ENCODE data around the gene OBP2B.
"Not testable (repeated sequence)": the region's sequence is repeated elsewhere in the genome, so short reads cannot be mapped to it uniquely, and the experiment has no call there.

OBP2B gene

GRCh38 chr9:133221177-133221809 lies 12.2 kb upstream of the OBP2B start:
- DNase-seq (ENCODE audit: insufficient read length, low spot score) (no peak), FAIRE-seq (no peak)
- no peak for TF ChIP-seq POLR2A (IDR thresholded peaks at IDR 0.05; ENCODE audit: low read depth, low read length)

DNA sequence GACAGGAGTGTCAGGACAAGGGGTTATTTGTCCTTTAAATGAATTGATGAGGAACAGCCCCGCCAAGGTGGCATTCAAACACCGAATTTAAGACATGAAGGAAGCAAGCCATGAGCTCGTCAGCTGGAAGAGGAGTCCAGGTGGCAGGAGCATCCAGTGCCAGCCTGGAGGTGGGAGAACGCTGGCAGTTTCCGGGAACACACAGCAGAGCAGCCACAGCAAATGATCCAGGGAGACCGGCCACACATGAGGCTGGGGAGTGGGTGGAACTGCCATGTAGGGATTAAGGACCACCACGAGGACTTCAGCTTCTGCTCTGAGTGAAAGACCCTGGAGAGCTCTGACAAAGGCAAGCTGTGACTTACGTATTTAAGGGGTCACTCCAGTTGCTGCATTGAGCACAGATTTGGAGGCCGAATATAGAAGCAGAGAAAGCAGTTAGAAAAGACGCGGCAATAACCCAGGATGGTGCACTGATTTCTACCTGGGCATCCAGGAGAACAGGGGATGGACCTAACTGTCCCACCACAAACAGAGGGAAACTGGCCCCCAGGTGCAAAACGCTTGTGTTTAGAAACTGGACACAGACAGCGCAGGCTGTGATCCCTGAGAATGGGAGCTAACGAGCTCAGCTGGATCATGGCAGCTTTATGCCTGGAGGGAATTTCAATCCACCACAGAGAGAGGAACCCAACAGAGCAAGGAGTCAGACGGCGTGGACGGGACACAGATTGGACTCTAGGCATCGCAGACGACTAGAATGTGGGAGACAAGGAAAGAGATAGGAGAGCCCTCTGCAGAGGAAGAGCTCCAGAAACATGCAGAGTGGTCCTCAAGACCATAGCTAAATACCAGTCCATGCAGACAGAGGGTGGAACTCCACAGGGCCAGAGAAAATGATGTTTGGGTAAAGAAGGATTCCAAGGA lies 9.3 kb upstream of the OBP2B start:
- not testable (repeated sequence) for DNase-seq (ENCODE audit: insufficient read length, low spot score); FAIRE-seq

DNA sequence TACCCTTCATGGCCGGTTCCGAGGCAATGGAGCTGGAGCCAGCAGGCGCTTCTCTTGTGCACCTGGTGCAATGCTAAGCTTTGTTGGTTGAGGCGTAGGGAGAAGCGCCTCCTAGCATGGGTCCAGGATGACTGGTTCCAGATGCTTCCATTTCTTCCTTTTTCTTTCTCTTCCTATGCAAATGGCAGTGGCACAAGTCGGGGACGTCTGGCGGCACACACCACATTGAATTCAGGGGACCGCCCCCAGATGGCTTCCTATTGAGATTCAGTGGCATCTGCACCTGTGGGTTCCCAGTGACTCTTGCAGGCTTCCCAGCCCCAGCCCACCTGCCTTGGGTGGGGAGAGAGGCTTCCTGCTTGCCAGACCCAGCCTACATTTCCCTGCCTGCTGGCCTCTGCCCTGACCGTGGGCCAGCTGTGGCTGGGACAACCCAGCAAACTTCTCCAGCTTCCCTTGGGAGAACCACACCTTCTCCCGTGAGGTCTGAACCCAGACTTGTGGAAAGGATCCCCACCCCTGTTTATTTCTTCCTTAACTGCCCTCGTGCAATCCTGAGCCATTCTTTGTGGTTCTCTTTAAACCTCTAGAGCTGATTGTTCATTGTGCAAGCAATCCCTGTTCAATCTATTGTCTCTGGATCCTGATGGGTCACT lies 8.4 kb upstream of the OBP2B start:
- DNase-seq (ENCODE audit: insufficient read length, low spot score); FAIRE-seq: not testable (repeated sequence)

DNA sequence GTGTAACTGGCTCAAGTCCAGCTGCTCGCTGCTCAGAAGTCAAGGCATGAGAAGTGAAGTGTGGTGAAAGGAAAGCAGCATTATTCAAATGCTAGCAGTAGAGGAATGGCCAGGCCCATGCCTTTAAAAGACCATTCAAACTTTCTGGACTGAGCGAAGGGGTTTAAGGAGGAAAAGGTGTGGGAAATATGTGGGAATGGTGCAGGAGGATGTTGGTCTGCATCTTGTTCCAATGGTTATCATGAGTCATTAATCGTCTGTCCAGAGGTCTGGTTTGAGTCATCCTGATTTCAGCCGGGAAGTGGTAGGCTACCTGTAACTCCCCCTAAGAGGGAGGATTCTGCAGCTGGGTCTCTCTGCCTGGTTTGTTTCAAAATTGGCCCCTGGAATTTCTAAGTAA lies 5.2 kb upstream of the OBP2B start:
- FAIRE-seq; DNase-seq (ENCODE audit: insufficient read length, low spot score): not testable (repeated sequence)

- no peak for TF ChIP-seq POLR2A (IDR thresholded peaks at IDR 0.05; ENCODE audit: low read depth, low read length)
- FAIRE-seq (no peak), DNase-seq (ENCODE audit: insufficient read length, low spot score) (no peak)
Measured at GRCh38 chr9:133210609-133211008, 1.6 kb upstream of the OBP2B start.

DNA sequence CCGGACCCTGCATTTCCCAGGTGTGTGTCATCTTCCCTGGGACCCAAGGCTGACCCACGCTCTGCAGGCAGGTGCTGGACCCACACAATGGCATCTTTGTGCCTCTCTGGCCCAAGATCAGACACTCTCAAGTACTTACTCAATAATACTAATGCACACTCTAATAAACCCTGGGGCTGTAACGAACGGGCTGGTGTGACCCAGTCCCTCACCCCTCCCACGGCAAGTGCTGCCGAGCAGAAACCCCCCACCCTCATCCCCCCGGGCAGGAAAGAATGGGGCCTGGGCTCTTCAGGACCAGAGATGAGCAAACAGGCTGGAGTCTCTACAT lies 1.1 kb upstream of the OBP2B start:
- FAIRE-seq (no peak), DNase-seq (ENCODE audit: insufficient read length, low spot score) (no peak)

DNA sequence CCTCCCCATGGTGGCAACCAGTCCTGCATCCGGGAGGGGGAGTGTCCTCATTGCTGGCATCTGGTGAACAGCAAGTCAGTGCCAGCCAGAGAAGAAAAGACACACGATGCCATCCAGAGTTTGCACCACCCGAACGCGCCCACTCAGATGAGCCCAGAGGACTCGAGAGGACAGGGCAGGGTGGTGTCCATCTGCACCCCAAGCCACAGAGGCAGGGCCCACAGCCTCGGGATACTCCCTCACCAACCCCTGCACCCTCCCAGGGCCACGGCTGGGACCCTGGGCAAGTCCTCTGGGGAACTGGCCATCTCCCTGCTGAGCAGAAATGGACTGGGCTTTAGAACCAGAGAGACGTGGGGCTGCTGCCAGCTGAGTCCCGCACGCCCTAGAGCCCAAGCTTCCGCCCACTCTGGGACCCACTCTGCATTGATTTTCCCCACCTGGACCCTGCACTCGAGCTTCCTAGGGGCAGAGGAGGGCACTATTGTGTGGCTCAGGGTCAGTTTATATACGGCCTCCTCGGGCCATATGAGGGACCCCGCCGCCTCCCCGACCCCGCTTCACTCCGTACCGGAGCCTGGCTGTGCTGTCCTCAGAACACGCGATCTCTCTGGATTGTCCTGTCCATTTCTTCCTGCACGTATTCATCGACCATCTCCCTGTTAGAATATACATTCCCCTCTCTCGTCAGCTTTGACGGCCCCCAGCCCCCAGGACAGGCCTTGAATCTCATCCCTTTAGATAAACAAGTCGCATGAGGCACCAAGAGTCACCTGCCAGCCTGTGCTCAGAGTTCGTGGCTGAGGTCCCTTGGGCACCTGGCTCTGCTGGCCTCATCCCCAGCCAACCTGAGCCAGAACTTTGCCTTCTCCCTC lies 514 bp upstream of the OBP2B start:
- not testable (repeated sequence) for FAIRE-seq; DNase-seq (ENCODE audit: insufficient read length, low spot score)

More for the DNA sequence above, 1.1 kb upstream of the OBP2B start:
- no peak for TF ChIP-seq POLR2A (IDR thresholded peaks at IDR 0.05; ENCODE audit: low read depth, low read length)

DNA sequence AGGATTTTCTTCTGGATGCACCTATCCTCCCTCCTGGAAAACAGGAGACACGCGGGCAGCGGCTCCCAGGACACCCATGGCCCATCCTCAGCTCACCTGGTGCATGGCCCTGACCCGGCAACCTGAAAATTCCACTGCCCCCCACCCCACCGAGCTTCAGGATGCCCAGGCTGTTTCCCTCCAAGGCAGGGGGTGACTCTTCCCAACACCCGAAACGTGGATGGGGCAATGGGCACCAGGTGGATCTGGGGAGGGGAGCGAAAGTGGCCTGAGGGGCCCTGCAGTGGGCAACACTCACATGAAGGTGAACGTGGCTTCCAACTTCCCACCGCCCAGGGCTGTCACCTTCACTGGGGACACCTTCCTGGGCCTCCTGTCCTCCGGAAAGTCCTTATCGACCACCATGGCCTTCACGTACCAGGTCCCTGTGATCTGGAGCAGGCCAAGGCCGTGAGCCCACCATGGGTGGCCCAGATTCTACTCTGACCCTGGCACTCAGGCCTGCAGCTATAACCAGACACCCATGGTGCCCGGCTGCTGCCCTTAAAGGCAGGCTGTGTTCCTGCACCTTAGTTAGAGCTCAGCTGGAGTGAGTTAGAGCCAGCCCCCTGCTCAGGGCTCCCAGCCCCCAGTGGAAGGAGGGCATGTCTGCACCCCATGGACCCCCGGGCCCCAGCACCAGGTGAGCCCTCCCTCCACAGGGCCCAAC lies 725 bp downstream of the OBP2B start:
- DNase-seq (ENCODE audit: insufficient read length, low spot score), result not testable (repeated sequence)

GRCh38 chr9:133207540-133208170 lies 1.4 kb downstream of the OBP2B start:
- TF ChIP-seq POLR2A (IDR thresholded peaks at IDR 0.05; ENCODE audit: low read depth, low read length), result no peak
- FAIRE-seq (no peak), DNase-seq (ENCODE audit: insufficient read length, low spot score) (no peak)

More for the DNA sequence above, 725 bp downstream of the OBP2B start:
- FAIRE-seq, result not testable (repeated sequence)

- DNase-seq (ENCODE audit: insufficient read length, low spot score), result no peak
- no peak for TF ChIP-seq POLR2A (IDR thresholded peaks at IDR 0.05; ENCODE audit: low read depth, low read length)
- FAIRE-seq, result no peak
Measured at GRCh38 chr9:133207021-133207531, 2.0 kb downstream of the OBP2B start.

GRCh38 chr9:133205996-133206931 lies 2.8 kb downstream of the OBP2B start:
- FAIRE-seq (no peak), DNase-seq (ENCODE audit: insufficient read length, low spot score) (no peak)
- no peak for TF ChIP-seq POLR2A (IDR thresholded peaks at IDR 0.05; ENCODE audit: low read depth, low read length)

GRCh38 chr9:133205481-133205887 lies 3.6 kb downstream of the OBP2B start:
- DNase-seq (ENCODE audit: insufficient read length, low spot score); FAIRE-seq: not testable (repeated sequence)

Data from H54 (cell line).